Progenitor cell of endocrine pancreas (in vitro differentiated cells): Measurements from ENCODE around the gene SERTAD4. TPM values are rescaled to one million over a fixed set of nuclear protein-coding genes. Genes with fewer than 3 reads are reported as not detected.

Source experiments
- DNase-seq: peaks from one replicate; pipeline ENCODE4 v3.0.0; 2021; ENCODE audit warnings: low spot score; ENCODE audit not compliant: unreplicated experiment
- H3K27ac Mint-ChIP-seq: 2 replicates; pipeline ENCODE4 v1.8.0; 2021; ENCODE audit warnings: mild to moderate bottlenecking, moderate library complexity, mixed read lengths
- H3K27me3 Mint-ChIP-seq: 2 replicates; pipeline ENCODE4 v1.8.0; 2021; ENCODE audit warnings: mixed read lengths
- H3K36me3 Mint-ChIP-seq: 2 replicates; pipeline ENCODE4 v1.8.0; 2022; ENCODE audit warnings: mixed read lengths; ENCODE audit not compliant: insufficient read depth
- H3K4me1 Mint-ChIP-seq: 2 replicates; pipeline ENCODE4 v1.8.0; 2021; ENCODE audit warnings: low read depth, mixed read lengths
- H3K4me3 Mint-ChIP-seq: 2 replicates; pipeline ENCODE4 v1.8.0; 2021; ENCODE audit warnings: low read depth, mild to moderate bottlenecking, moderate library complexity, mixed read lengths
- H3K9me3 Mint-ChIP-seq: 2 replicates; pipeline ENCODE4 v1.8.0; 2021; ENCODE audit warnings: low read depth, mixed read lengths
- CTCF ChIP-seq: fragments of 200-600 bp; sonication (generic); IDR thresholded peaks from one replicate; pipeline ENCODE4 v1.5.0; 2021; ENCODE audit warnings: antibody characterized with exemption, mild to moderate bottlenecking; ENCODE audit not compliant: unreplicated experiment
- total RNA-seq: library from RNA; stranded (reverse); gene quantifications from 2 replicates; pipeline ENCODE4 v1.2.1, GENCODE V29; 2021

The SERTAD4 gene
- total RNA-seq, 1 donor from 2014 or later: 1.1 TPM

- Mint-ChIP-seq H3K36me3 (no peaks in the 10 kb centered on the region), H3K27me3 (peaks cover 5% of the 10 kb centered on the region), H3K4me3 (no peak overlapping the region), H3K27ac (no peak overlapping the region), H3K9me3 (no peaks in the 10 kb centered on the region), H3K4me1 (no peaks in the 10 kb centered on the region)
- DNase-seq: no peak
- no peak for TF ChIP-seq CTCF
Observed at GRCh38 chr1:210214573-210215409, 17.8 kb upstream of the SERTAD4 start.

- DNase-seq: no peak
- no peak overlapping the region for H3K27ac Mint-ChIP-seq
- no peak overlapping the region for H3K4me3 Mint-ChIP-seq
- no peaks in the 10 kb centered on the region for H3K36me3 Mint-ChIP-seq
- H3K9me3 Mint-ChIP-seq: no peaks in the 10 kb centered on the region
- peaks cover 4% of the 10 kb centered on the region for H3K4me1 Mint-ChIP-seq
- peaks cover 5% of the 10 kb centered on the region for H3K27me3 Mint-ChIP-seq
- TF ChIP-seq CTCF: no peak
Observed at GRCh38 chr1:210217482-210217881, 15.1 kb upstream of the SERTAD4 start.

- DNase-seq: no peak
- no peak for TF ChIP-seq CTCF
- Mint-ChIP-seq H3K27ac (no peak overlapping the region), H3K36me3 (no peaks in the 10 kb centered on the region), H3K27me3 (peaks cover 5% of the 10 kb centered on the region), H3K4me1 (peaks cover 10% of the 10 kb centered on the region), H3K9me3 (no peaks in the 10 kb centered on the region), H3K4me3 (no peak overlapping the region)
Observed at GRCh38 chr1:210218047-210218446, 14.5 kb upstream of the SERTAD4 start.

- Mint-ChIP-seq H3K9me3 (no peaks in the 10 kb centered on the region), H3K27ac (peak overlapping the region; percentile 67), H3K4me3 (no peak overlapping the region), H3K4me1 (peaks cover 12% of the 10 kb centered on the region), H3K27me3 (peaks cover 5% of the 10 kb centered on the region), H3K36me3 (no peaks in the 10 kb centered on the region)
- no peak for DNase-seq
- no peak for TF ChIP-seq CTCF
Observed at GRCh38 chr1:210222340-210223006, 10.1 kb upstream of the SERTAD4 start.

GRCh38 chr1:210223226-210223904 is 9.2 kb upstream of the SERTAD4 start:
- Mint-ChIP-seq H3K9me3 (no peaks in the 10 kb centered on the region), H3K27ac (no peak overlapping the region)
- no peak for TF ChIP-seq CTCF

More at GRCh38 chr1:210223226-210223904, 9.2 kb upstream of the SERTAD4 start:
- Mint-ChIP-seq H3K4me1 (peaks cover 12% of the 10 kb centered on the region), H3K36me3 (no peaks in the 10 kb centered on the region), H3K4me3 (no peak overlapping the region), H3K27me3 (peaks cover 5% of the 10 kb centered on the region)
- DNase-seq: no peak
